HG02973 (cell line): ENCODE data around the gene AHSG.

ENCODE experiments used
- ATAC-seq: cut with Tn5 transposase; IDR thresholded peaks from one replicate; pipeline ENCODE4 v1.9.1; 2021; ENCODE audit warnings: moderate library complexity; ENCODE audit not compliant: unreplicated experiment

The AHSG gene

GRCh38 chr3:186637686-186638085 is 24.8 kb downstream of the AHSG start:
- ATAC-seq: no peak

GRCh38 chr3:186638259-186638658 is 25.4 kb downstream of the AHSG start:
- ATAC-seq: no peak

- no peak for ATAC-seq
Observed at GRCh38 chr3:186639778-186640472, 27.1 kb downstream of the AHSG start, which contains the start of gene FETUB. Gene FETUB (plus strand): TSS chr3:186640399. CDS start chr3:186640461, 62 bp downstream.

GRCh38 chr3:186640473-186640818 is 27.6 kb downstream of the AHSG start:
- ATAC-seq: no peak

- no peak for ATAC-seq
Observed at GRCh38 chr3:186640929-186641328, 28.1 kb downstream of the AHSG start.

- no peak for ATAC-seq
Observed at GRCh38 chr3:186642014-186642413, 29.2 kb downstream of the AHSG start.

- ATAC-seq: no peak
Observed at GRCh38 chr3:186643493-186643892, 30.6 kb downstream of the AHSG start.

GRCh38 chr3:186644683-186645082 is 31.8 kb downstream of the AHSG start:
- ATAC-seq: no peak

- ATAC-seq: no peak
Observed at GRCh38 chr3:186646106-186646505, 33.2 kb downstream of the AHSG start.

GRCh38 chr3:186646841-186647240 is 34.0 kb downstream of the AHSG start:
- no peak for ATAC-seq

GRCh38 chr3:186648851-186649250 is 36.0 kb downstream of the AHSG start:
- no peak for ATAC-seq

GRCh38 chr3:186651678-186652215 is 38.9 kb downstream of the AHSG start:
- ATAC-seq: no peak

GRCh38 chr3:186653080-186653707 is 40.3 kb downstream of the AHSG start:
- ATAC-seq: peak; percentile 77

GRCh38 chr3:186653984-186654383 is 41.1 kb downstream of the AHSG start:
- ATAC-seq: no peak

- ATAC-seq: no peak
Observed at GRCh38 chr3:186663361-186664118, 50.7 kb downstream of the AHSG start.

- no peak for ATAC-seq
Observed at GRCh38 chr3:186664119-186664495, 51.2 kb downstream of the AHSG start.

GRCh38 chr3:186664506-186664905 is 51.6 kb downstream of the AHSG start:
- ATAC-seq: no peak

- ATAC-seq: no peak
Observed at GRCh38 chr3:186665625-186666188, 52.8 kb downstream of the AHSG start, which contains the start of gene HRG. Gene HRG (plus strand): TSS chr3:186666014. CDS start chr3:186666032, 18 bp downstream.

- no peak for ATAC-seq
Observed at GRCh38 chr3:186668426-186668825, 55.6 kb downstream of the AHSG start.

- ATAC-seq: no peak
Observed at GRCh38 chr3:186669378-186670084, 56.7 kb downstream of the AHSG start.

GRCh38 chr3:186670155-186670554 is 57.3 kb downstream of the AHSG start:
- no peak for ATAC-seq
